ENCODE results near the gene DELE1.

DELE1 gene

DNA sequence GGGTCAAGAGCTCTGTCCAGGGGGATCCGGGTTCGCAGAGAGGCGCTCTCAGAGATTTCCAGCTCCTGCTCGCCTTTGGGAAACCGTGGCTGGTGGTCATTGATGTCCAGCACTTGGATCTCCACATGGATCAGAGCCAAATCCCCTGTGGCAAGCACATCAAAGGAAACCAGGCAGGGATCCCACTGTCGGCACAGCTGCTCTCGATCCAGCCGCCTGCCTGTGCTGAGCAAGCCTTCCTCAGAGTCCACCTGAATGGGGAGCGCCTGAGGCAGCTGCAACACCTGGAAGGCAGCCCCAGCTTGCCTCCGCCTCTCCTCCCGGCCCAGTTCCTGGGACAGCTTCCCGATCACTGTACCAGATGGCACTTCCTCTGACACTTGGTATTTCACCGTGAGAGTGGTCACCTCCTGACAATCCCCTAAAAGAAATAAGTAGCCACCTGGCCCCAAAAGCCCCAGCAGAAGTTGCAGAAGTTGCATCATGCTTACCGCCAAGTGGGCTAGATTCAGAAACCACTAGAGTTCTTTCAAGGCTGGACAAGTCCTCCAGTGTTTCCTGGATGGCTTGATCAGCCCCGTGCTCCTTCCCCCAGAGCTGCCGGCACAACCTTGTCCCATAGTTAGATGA lies 33.8 kb downstream of the DELE1 start:
- DNase-seq (ENCODE audit: low read depth in 3 of 3), result no peak

DNA sequence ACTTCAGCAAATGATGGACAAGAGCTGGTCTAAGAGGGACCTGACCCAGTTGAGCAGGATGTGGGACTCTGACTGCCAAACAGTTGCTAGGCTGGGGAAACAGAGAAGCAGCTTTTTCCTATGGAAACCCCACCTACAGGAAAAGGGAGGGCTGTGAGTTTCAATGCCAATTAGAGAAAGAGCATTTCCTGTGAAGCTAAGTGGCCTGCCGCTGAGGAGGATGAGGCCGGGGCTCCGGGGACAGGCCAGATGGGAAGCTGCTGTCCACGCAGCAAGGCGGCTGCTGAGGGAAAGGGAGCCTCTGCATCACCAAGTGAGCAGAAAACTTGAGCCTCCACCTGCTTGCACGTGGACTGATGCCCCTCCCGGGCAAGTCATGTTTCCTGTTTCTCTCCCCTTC lies 34.4 kb downstream of the DELE1 start, which contains the start of gene PCDH12:
Gene PCDH12, minus strand, starts transcription at position 90 of the 400 bp plus-strand sequence. CDS start 351 bp downstream, outside the sequence.
- no peak for DNase-seq (ENCODE audit: low read depth in 3 of 3)

DNA sequence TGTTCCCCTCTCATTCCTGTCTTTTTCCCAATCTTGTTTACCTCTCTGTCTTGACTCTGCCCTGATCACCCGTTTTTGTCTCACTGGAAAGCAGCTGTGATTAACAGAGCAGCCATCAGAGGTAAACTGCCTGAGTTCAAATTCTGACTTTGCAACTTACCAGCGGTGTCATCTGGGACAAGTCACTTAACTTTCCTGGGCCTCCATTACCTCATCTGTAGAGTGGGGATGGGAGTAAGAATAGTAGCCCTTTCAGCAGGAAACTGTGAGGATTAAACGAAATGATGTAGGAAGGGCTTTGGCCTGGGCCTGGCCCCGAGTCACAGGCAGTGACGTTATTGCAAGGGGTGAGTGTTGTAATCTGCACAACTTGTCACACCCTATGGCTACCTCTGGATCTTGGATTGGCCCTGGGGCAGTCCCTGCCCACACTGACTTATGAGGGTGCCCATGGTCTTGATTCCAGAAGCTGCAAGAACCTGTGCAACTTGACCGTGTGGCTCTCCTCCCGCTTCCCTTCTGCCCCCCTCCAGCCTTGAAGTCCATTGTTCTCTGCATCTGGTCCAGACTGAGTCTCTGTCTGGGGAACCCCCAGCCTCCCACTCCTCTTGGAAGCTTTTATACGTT lies 35.0 kb downstream of the DELE1 start:
- no peak for DNase-seq (ENCODE audit: low read depth in 3 of 3)

DNA sequence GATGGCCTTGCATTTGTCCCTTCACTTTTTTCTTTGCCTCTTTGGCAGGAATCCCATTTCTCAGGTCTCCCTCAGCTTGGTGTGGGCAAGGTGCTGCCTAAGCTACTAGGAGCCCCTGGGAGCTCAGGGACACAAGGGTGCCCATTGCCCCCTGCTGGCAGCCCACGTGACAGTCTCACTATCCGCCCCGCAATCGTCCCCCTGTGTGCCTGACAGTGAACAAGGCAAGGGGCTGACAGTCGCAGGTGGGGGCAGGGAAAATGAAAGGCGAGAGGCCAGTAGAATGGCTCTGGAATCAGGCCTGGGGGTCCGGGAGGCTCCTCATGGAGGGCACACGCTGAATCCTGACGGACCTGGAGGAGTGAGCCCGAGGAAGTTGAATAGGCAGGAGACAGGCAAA lies 36.3 kb downstream of the DELE1 start:
- no peak for DNase-seq (ENCODE audit: low read depth in 3 of 3)

DNA sequence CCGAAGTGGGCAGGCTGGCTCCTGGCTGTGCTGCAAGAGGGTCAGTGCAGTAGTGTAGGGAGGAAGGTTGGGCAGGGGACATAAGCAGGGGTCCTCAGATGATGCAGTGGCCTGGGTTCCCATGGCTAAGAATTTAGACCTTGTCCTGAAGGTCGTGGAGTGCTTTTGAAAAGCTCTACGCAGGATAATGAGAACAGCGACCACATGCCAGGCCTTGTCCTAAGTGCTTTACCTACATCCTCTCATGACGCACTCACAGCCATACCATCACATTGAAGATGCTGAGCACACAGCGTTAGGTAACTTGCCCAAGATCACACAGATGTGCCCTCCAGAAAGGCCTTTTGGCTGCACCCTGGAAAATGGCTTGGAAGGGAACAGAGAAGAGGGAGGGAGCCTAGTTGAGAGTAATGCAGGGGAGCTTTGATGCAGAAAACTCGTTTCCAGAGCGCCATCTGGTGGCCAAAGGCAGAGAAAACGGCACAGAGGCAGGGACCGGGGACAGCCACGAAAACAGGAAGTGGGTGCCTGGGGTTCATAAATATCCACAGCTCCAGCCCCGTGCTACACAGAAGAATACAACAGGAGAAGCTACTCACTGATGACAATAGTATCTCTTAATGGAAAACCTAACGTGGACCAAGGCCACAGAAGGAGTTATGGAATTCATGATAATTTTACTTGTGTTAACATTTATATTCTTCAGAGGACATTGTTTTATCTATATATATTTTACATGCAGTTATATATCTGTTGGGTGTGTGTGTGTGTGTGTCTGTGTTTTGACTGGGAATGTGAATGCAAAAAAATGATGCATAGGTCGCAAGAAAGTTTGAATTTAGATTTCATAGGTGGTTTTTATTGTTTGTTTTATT lies 37.0 kb downstream of the DELE1 start:
- peak; percentile 72 to 83 (median 73) for DNase-seq (ENCODE audit: low read depth in 3 of 3)

- no peak for DNase-seq (ENCODE audit: low read depth in 3 of 3)
Measured at GRCh38 chr5:141961466-141961865, 37.8 kb downstream of the DELE1 start.

DNA sequence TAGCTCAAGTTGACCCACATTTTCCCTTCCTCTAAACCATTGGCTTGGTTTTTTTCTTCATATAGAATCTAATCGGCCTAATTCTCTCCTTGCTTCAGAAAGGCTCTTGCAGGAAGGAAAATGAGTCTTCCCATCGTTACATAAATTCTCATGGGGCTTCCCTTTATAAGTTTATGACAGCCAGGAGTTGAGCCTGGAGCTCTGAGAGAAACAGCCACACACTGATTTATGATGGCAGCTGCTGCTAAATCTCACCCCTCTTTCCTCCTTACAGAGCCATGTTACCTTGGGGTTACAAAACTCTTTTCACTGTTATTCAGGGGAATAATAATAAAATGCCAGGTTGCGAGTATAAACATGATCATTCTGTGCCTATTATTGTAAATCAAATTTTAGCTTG lies 40.0 kb downstream of the DELE1 start:
- no peak for DNase-seq (ENCODE audit: low read depth in 3 of 3)

GRCh38 chr5:141965071-141965470 lies 41.4 kb downstream of the DELE1 start:
- DNase-seq (ENCODE audit: low read depth in 3 of 3), result no peak

DNA sequence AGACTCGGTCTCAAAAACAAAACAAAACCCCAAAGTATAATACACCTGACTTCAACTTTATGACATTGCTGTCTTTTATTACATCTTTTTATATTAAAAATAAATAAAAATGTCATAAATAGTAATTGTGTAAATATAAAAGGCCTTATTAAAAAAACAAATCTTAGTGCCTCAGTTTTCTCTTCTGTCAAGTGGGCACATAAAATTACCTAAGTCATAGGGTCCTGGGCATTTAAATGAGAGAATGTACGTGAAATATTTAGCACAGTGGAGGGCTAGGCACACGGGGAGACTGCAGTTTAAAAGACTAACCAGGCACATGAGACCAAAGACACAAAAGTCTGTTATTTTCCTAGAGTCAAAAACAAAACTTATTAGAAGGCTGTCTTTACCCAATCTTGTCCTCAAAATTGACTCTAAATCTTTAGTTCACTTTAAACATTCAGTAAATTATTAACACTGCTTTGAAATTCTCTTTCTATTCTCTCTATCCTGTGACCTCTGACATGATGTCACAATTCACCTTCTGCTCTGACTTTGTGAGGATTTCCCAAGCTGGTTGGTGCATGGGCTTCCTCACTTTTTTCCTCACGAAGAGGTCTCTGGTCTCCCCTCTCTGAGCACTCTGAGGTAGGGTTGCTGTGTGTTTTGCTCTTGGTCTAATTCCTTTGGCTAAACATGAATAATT lies 42.7 kb downstream of the DELE1 start:
- DNase-seq (ENCODE audit: low read depth in 3 of 3), result no peak

- DNase-seq (ENCODE audit: low read depth in 3 of 3), result no peak
Measured at GRCh38 chr5:141966963-141967333, 43.3 kb downstream of the DELE1 start.

DNA sequence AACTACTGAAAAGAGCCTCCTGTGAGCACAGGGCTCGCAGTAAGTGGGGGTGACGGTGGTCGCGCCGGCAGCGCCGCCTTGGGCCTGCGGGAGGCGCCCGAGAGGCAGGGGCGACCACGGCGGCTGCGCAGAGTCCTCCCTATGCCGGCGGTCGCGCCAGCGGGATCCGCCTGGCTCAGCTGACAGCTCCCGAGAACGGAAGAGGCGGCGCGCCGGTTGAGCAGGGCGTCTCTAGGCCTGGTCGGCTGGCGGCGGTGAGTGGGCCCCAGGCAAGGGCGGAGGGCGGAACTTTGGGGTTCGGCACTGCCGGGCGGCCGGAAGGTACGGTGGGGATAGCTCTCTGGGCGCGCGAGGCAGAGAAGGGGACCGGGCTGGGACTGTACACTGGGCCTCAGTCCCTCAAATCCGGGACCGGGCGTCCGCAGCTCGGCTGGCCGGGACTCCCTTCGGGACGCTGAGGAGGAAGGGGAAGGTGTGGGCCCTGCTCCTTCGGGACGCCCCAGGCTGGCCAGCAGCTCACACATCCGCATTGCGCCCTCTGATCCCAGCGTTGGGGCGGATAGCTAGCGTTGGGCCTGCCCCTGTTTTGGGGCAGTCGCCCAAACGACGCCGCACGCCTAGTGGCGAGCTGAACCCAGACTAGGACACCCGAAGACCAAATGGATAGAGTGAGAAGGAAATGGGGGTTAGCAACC lies 45.4 kb downstream of the DELE1 start, which contains the start of gene RNF14:
Gene RNF14, plus strand, starts transcription at position 192 of the 695 bp plus-strand sequence. CDS start 4,484 bp downstream, outside the sequence.
- peak; percentile 79 to 89 (median 83) for DNase-seq (ENCODE audit: low read depth in 3 of 3)

DNA sequence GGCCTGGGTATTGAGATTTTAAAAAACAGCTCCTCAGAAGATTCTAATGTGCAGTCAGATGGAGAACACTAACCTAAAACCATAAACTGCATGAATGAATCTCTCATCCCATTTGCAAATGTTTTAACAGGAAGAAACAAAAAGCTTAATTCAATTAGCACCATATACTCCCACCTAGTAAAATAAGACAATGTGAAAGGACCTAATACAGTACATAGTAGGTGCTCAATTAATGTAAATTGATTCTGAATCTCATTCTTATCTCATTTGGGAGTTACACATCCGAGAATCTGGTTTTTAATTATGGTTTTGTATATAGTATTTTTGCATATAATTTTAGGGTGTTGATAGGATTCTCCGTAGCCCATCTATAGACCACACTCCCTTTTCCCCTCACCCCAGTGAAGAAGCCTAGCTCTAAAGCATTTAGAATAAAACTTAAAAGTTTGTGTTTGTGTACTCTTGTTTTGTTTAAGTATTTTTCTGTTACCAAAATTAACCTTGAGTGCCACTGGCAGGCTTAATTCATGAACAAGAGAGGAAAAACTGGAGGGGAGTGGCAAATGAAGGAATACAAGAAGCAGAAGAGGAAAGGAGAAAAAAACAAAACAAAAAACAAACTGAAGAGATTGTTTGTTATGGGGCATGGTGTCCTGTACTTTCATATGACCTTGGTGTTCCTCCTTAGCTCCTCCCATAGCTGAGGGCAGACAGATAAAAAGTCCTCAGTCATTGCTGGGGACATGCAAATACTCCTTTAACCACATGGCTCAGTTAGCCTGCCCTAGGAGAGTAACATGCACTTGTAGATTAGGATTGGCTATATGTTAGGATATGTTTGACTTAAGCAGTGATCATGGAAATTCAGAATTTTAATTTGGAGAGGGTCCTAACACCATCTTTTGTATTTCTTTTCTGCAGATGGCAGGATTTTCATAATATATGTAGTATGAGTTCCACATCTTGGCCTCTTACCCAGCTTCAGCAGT lies 46.4 kb downstream of the DELE1 start:
- DNase-seq (ENCODE audit: low read depth in 3 of 3), result no peak

GRCh38 chr5:141973871-141974595 lies 50.4 kb downstream of the DELE1 start:
- DNase-seq (ENCODE audit: low read depth in 3 of 3), result no peak

DNA sequence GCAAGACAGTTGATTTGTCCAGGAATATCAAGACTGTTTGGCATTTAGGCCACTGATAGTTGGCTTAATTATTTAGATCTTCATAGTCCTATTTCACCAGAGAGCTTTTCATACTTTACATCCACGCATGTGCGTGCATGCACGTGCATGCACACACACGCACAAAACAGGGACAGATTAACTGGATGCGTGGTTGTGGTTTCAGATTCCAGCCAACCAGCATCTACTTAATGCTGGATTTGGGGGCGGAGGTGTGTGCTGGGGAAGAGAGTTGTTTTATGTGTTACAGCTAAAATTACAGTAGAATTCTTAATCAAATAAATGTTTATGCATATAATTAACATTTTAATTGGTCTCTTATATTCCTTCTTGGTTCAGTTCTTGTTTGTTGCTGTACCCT lies 52.5 kb downstream of the DELE1 start:
- DNase-seq (ENCODE audit: low read depth in 3 of 3), result no peak

DNA sequence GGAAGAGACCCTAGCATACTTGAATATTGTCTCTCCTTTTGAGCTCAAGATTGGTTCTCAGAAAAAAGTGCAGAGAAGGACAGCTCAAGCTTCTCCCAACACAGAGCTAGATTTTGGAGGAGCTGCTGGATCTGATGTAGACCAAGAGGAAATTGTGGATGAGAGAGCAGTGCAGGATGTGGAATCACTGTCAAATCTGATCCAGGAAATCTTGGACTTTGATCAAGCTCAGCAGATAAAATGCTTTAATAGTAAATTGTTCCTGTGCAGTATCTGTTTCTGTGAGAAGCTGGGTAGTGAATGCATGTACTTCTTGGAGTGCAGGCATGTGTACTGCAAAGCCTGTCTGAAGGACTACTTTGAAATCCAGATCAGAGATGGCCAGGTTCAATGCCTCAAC lies 54.7 kb downstream of the DELE1 start:
- no peak for DNase-seq (ENCODE audit: low read depth in 3 of 3)

DNA sequence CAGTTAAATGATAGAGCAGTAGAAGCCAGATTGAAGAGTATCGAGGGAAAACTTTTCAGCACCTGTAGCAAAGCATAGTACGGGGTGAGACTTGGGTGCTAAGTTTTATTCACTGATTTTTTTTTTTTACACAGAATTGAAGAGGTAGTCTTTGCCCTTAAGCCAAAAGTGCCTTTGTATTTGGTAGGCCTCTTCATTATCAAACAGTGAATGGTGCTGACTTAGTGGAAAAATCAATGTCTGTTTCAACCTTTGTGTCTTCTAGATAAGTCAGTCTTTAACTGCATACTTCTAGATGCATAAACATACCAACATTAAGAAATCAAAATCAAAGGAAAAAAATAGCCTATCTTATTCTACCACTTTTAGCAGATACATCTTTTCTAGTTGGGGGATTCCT lies 59.0 kb downstream of the DELE1 start:
- no peak for DNase-seq (ENCODE audit: low read depth in 3 of 3)

DNA sequence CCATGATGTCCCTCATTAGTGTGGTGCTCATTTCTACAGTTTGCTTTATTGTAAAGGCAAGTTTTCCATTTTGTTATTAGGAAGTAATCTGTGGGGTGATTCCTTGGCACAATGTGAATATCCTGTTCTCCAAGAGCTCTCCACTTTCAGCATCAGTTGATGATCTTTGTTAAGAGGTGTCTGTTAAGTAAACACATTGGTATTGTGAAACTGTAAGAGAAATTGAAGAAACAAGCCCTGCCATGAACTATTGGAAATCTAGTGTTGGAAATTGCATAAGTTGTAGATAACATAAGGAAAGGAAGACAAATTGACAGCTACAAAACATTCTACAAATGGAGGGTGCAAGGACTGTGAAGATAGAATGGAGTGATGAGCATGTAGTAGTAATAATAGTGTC lies 62.4 kb downstream of the DELE1 start:
- DNase-seq (ENCODE audit: low read depth in 3 of 3), result no peak

- no peak for DNase-seq (ENCODE audit: low read depth in 3 of 3)
Measured at GRCh38 chr5:141989720-141990119, 66.0 kb downstream of the DELE1 start.

Data from stimulated activated CD4-positive, alpha-beta T cell treated with anti-CD3 and anti-CD28 coated beads, TNF-alpha, amount 100 ng/mL, for 4 hours (primary cell).